GM12878 (cell line): ENCODE results near the gene LIN7B. TPM values are rescaled to one million over a fixed set of nuclear protein-coding genes. Genes with fewer than 3 reads are reported as not detected.

Experiments used
- ATAC-seq: fragments of 200-7000 bp; cut with Tn5 transposase; 3 replicates; pipeline ENCODE4 v1.9.1; 2020; ENCODE audit warnings: mild to moderate bottlenecking, moderate library complexity
- BruUV-seq: library from RNA; stranded (reverse); fragments of 400-500 nt; replicated peaks from 2 replicates; lab custom pipeline; 2021; lab: Mats Ljungman, UMichigan
- CTCF ChIA-PET: fragments of 300-600 bp; sonication (Branson Sonifier 250); formaldehyde crosslinking; extraction: SDS; loops from one replicate; lab custom pipeline; 2021; ENCODE audit warnings: inconsistent platforms; lab: Yijun Ruan, JAX
- POLR2A ChIA-PET: fragments of 350-600 bp; formaldehyde crosslinking; extraction: SDS; loops from one replicate; lab custom pipeline; 2021; ENCODE audit warnings: inconsistent platforms; lab: Charles Lee
- RAD21 ChIA-PET: fragments of 300-600 bp; sonication (Branson Sonifier 250); formaldehyde crosslinking; loops from one replicate; lab custom pipeline; 2023; ENCODE audit warnings: antibody characterized with exemption; ENCODE audit not compliant: unreplicated experiment; lab: Charles Lee
- SMC1A ChIA-PET: fragments of 300-600 bp; sonication (Branson Sonifier 250); formaldehyde crosslinking; loops from one replicate; lab custom pipeline; 2023; ENCODE audit not compliant: unreplicated experiment, uncharacterized antibody; lab: Charles Lee
- DNase-seq: peaks from one replicate; pipeline ENCODE4 v3.0.0-alpha.2; 2011; ENCODE audit warnings: low read depth, low spot score
- FAIRE-seq: peaks from 3 replicates; lab custom pipeline; 2011; peaks lifted over from hg19 to GRCh38; lab: Jason Lieb, UNC
- H2AFZ ChIP-seq: 2 replicates; pipeline ENCODE4 v1.6.0; 2011; ENCODE audit warnings: low read depth, low read length, control low read depth; ENCODE audit not compliant: control insufficient read depth
- H3K27ac ChIP-seq: 2 replicates; pipeline ENCODE4 v1.5.1; 2011; ENCODE audit warnings: control low read depth; ENCODE audit not compliant: control insufficient read depth, insufficient read depth
- H3K27me3 ChIP-seq, 2 experiments: replicated peaks in 1 of 2; 2 replicates each; pipeline versions ENCODE4 v1.6.0 to v1.6.1; 2011; ENCODE audit warnings: low read length in 1 of 2; ENCODE audit not compliant: control insufficient read depth in 2 of 2, insufficient read depth in 2 of 2
- H3K36me3 ChIP-seq, 2 experiments: 2 replicates each; pipeline ENCODE4 v1.5.1; 2011; ENCODE audit warnings: low read length in 1 of 2; ENCODE audit not compliant: control insufficient read depth in 2 of 2, insufficient read depth in 2 of 2
- H3K4me1 ChIP-seq: 2 replicates; pipeline ENCODE4 v1.6.1; 2011; ENCODE audit warnings: mild to moderate bottlenecking, low read length, moderate library complexity, mixed read lengths; ENCODE audit not compliant: control insufficient read depth, insufficient read depth
- H3K4me2 ChIP-seq: 2 replicates; pipeline ENCODE4 v1.6.0; 2011; ENCODE audit warnings: control low read depth; ENCODE audit not compliant: control insufficient read depth, insufficient read depth
- H3K4me3 ChIP-seq: fragments of 200-600 bp; sonication (generic); 2 replicates; pipeline ENCODE4 v1.5.1; 2016
- H3K79me2 ChIP-seq: 2 replicates; pipeline ENCODE4 v1.6.0; 2011; ENCODE audit warnings: low read length; ENCODE audit not compliant: control insufficient read depth, insufficient read depth
- H3K9ac ChIP-seq: 2 replicates; pipeline ENCODE4 v1.8.0; 2011; ENCODE audit warnings: low read length, control low read depth, mixed read lengths; ENCODE audit not compliant: control insufficient read depth, insufficient read depth
- H3K9me3 ChIP-seq: replicated peaks from 3 replicates; pipeline ENCODE4 v1.5.1; 2011; ENCODE audit warnings: mild to moderate bottlenecking, low read length; ENCODE audit not compliant: control insufficient read depth, insufficient read depth
- H4K20me1 ChIP-seq: 2 replicates; pipeline ENCODE4 v1.6.0; 2011; ENCODE audit not compliant: control insufficient read depth, insufficient read depth
- ASH2L ChIP-seq: fragments of 300-600, 200-600 bp; sonication (generic); IDR thresholded peaks from 2 replicates; pipeline ENCODE4 v1.6.1; 2017; ENCODE audit warnings: low read depth, mild to moderate bottlenecking, borderline replicate concordance
- EGR1 ChIP-seq, 2 experiments: IDR thresholded peaks; 1 replicate in 1 of 2; 2 replicates in 1 of 2; pipeline ENCODE4 v1.6.1; 2011 to 2012; ENCODE audit warnings: low read depth in 2 of 2, low read length in 2 of 2, borderline replicate concordance in 1 of 2, mild to moderate bottlenecking in 1 of 2, moderate library complexity in 1 of 2
- HDGF ChIP-seq: fragments of 450-650 bp; IDR thresholded peaks from 2 replicates; pipeline ENCODE4 v1.6.1; 2016; ENCODE audit warnings: antibody characterized with exemption
- IKZF1 ChIP-seq: fragments of 450-650 bp; conservative IDR thresholded peaks from 2 replicates; pipeline ENCODE4 v1.6.1; 2017; ENCODE audit warnings: antibody characterized with exemption, mild to moderate bottlenecking
- MXI1 ChIP-seq: fragments of 150-350 bp; IDR thresholded peaks from 2 replicates; pipeline ENCODE4 v1.6.1; 2011; ENCODE audit warnings: low read depth, mild to moderate bottlenecking, inconsistent platforms, low read length, improper control_type of control experiment
- PAX8 ChIP-seq: fragments of 450-650 bp; IDR thresholded peaks from 2 replicates; pipeline ENCODE4 v1.6.1; 2017; ENCODE audit warnings: mild to moderate bottlenecking, moderate library complexity
- RBBP5 ChIP-seq: fragments of 200-600 bp; sonication (generic); conservative IDR thresholded peaks from 2 replicates; pipeline ENCODE4 v1.6.1; 2016
- SIN3A ChIP-seq: IDR thresholded peaks from 2 replicates; pipeline ENCODE4 v1.6.1; 2012; ENCODE audit warnings: low read depth, low read length, improper control_type of control experiment
- STAT1 ChIP-seq: fragments of 450-650 bp; conservative IDR thresholded peaks from 2 replicates; pipeline ENCODE4 v1.6.1; 2014; ENCODE audit warnings: antibody characterized with exemption, mild to moderate bottlenecking
- ZBED1 ChIP-seq: IDR thresholded peaks from 2 replicates; pipeline ENCODE4 v1.6.1; 2016; ENCODE audit warnings: borderline replicate concordance
- WGBS: methylation state at CpG from one replicate; pipeline ENCODE4 v1.1.6; 2016; ENCODE audit warnings: low lambda C conversion rate; ENCODE audit not compliant: insufficient replicate concordance, insufficient coverage; ENCODE audit errors: missing lambda C conversion rate; 5-methylcytosine and 5-hydroxymethylcytosine counted together
- in situ Hi-C: fragments of 300-500 bp; cut with MboI; formaldehyde crosslinking; loops from 9 replicates; pipeline ENCODE4 v1.14.3; 2018; ENCODE audit warnings: mixed read lengths
- intact Hi-C: fragments of 100-400 bp; cut with micrococcal nuclease; formaldehyde crosslinking; loops from one replicate; pipeline ENCODE4 v1.14.2; 2022; ENCODE audit not compliant: unreplicated experiment
- polyA plus RNA-seq, 11 experiments: library from polyadenylated mRNA; depleted of rRNA in 4 of 11; unstranded in 6 of 11; stranded (reverse) in 5 of 11; fragments of >200 nt; fragmentation: Nextera tagmentation in 4 of 11; fragmentation: Illumina TruSeq in 1 of 11; extraction: Ambion mirVana in 4 of 11; extraction: Trizol in 1 of 11; gene quantifications; 1 replicate in 1 of 11; 2 replicates in 10 of 11; pipeline versions ENCODE4 v1.2.1 to v1.2.3, GENCODE V29; 2011 to 2016; ENCODE audit warnings: inconsistent platforms in 2 of 11, missing spikeins in 2 of 11, low read depth in 1 of 11
- total RNA-seq, 4 experiments: library from RNA; depleted of rRNA in 3 of 4; stranded (reverse); fragments of >200 nt in 3 of 4; fragmentation: Illumina TruSeq in 1 of 4; extraction: Trizol in 1 of 4; gene quantifications; 2 replicates each; pipeline versions ENCODE4 v1.2.1 to v1.2.3, GENCODE V29; 2013 to 2021
- TF ChIP-seq, protein P1 (sequence below): fragments of 450-650 bp; IDR thresholded peaks from 2 replicates; pipeline ENCODE4 v1.6.1; 2017; ENCODE audit warnings: mild to moderate bottlenecking, moderate library complexity
- TF ChIP-seq, protein P2 (sequence below): fragments of 450-650 bp; IDR thresholded peaks from 2 replicates; pipeline ENCODE4 v1.6.1; 2016; ENCODE audit warnings: mild to moderate bottlenecking
- TF ChIP-seq, protein P3 (sequence below): IDR thresholded peaks from 2 replicates; pipeline ENCODE4 v1.6.1; 2011; ENCODE audit warnings: mild to moderate bottlenecking, low read depth, low read length, moderate library complexity; ENCODE audit not compliant: insufficient replicate concordance
- TF ChIP-seq, protein P4 (sequence below): fragments of 450-650 bp; IDR thresholded peaks from 2 replicates; pipeline ENCODE4 v1.6.1; 2016; ENCODE audit warnings: mild to moderate bottlenecking

LIN7B gene
- total and polyA plus RNA-seq, 10 of the 15 experiments (the other 5 are each of a cell fraction or from before 2014, with no cell fraction given): 0.15 to 3.5 (median 1.6) TPM; not detected in 2

DNA sequence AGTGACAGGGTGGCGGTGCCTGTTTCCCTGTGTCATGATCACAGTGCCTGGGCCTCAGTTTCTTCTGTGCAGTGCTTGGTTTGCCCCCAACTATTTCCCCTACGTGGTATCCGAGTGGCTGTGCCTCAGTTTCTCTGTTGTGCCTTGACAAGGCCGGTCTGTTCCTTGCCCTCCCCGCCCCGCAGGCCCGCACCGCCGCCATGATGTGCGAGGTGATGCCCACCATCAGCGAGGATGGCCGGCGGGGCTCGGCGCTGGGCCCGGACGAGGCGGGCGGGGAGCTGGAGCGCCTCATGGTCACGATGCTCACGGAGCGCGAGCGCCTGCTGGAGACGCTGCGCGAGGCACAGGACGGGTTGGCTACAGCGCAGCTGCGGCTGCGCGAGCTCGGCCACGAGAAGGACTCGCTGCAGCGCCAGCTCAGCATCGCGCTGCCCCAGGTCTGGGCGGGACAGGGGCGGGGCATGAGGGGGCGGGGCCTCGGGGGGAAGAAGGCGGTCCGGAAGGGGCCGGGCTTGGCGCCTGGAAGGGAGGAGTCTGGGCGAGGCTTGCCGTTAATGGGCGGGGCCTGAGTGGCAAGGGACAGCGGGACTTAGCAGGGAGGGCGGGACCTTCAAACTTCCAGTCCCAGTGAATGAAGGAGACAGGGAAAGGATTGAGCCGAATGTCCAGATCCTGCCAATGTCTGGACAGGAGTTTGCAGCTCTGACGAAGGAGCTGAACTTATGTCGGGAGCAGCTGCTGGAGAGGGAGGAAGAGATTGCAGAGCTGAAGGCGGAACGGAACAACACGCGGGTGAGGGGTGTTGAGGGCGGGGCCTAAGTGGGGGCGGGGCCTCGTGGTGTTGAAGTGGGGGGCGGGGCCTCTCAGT lies 13.7 kb downstream of the LIN7B start:
- 14% methylated on average over 46 of the region's 63 CpGs for WGBS
- DNase-seq: peak; percentile 83
- Histone ChIP-seq H2AFZ (peak overlapping the region; percentile 92), H3K27me3 (no peaks in the 10 kb centered on the region), H3K4me3 (peak overlapping the region; percentile 59; the same call in 1 of the 2 replicates), H3K4me2 (peak overlapping the region; percentile 52; the same call in 1 of the 2 replicates), H3K9ac (no peak overlapping the region), H4K20me1 (no peaks in the 10 kb centered on the region), H3K27ac (no peak overlapping the region), H3K36me3 (no peaks in the 10 kb centered on the region), H3K9me3 (no peaks in the 10 kb centered on the region; the same call in 2 of the 3 replicates), H3K4me1 (peaks cover 3% of the 10 kb centered on the region; the same call in 1 of the 2 replicates), H3K79me2 (no peaks in the 10 kb centered on the region)
- POLR2A ChIA-PET: interaction anchor here (0.6 to 1.4 kb wide), 8 partner anchors 10 to 536 kb away, joined by 3 to 6 read pairs (median 4); partner anchors contain the start of gene LIN7B
- FAIRE-seq: peak; percentile 87
- in situ Hi-C loops: no loop called here
- RAD21 ChIA-PET: interaction anchor here (0.6 to 1.4 kb wide), 5 partner anchors 13 to 81 kb away, joined by 3 to 7 read pairs (median 4); partner anchors contain the start of gene LIN7B
- CTCF ChIA-PET: interaction anchor here (0.6 to 2.2 kb wide), 6 partner anchors 14 to 135 kb away, joined by 3 to 13 read pairs (median 4); partner anchors contain the start of genes GYS1, LIN7B and RUVBL2
- ATAC-seq: peak; percentile 99
- SMC1A ChIA-PET: interaction anchor here (0.8 kb wide), 1 partner anchor 30 kb away, joined by 3 read pairs; no protein-coding TSS in a partner anchor
- no TSS peak for BruUV-seq
- intact Hi-C loops: no loop called here
- TF ChIP-seq SIN3A (peak; percentile 90), PAX8 (no peak), MXI1 (peak; percentile 50), STAT1 (0 out of 2 replicates have a peak, but pooled peaks have one; percentile 20), HDGF (peak; percentile 46; the same call in 1 of the 2 replicates), ZBED1 (no peak), IKZF1 (peak; percentile 54), RBBP5 (no peak), ASH2L (no peak), EGR1 (IDR thresholded peaks at IDR 0.05; ENCODE audit: borderline replicate concordance in 1 of 2, low read depth in 2 of 2, low read length in 2 of 2) (0 out of 3 replicates have a peak, but pooled peaks of 1 of the 2 experiments have one; percentile 24)
- TF ChIP-seq, protein P1, sequence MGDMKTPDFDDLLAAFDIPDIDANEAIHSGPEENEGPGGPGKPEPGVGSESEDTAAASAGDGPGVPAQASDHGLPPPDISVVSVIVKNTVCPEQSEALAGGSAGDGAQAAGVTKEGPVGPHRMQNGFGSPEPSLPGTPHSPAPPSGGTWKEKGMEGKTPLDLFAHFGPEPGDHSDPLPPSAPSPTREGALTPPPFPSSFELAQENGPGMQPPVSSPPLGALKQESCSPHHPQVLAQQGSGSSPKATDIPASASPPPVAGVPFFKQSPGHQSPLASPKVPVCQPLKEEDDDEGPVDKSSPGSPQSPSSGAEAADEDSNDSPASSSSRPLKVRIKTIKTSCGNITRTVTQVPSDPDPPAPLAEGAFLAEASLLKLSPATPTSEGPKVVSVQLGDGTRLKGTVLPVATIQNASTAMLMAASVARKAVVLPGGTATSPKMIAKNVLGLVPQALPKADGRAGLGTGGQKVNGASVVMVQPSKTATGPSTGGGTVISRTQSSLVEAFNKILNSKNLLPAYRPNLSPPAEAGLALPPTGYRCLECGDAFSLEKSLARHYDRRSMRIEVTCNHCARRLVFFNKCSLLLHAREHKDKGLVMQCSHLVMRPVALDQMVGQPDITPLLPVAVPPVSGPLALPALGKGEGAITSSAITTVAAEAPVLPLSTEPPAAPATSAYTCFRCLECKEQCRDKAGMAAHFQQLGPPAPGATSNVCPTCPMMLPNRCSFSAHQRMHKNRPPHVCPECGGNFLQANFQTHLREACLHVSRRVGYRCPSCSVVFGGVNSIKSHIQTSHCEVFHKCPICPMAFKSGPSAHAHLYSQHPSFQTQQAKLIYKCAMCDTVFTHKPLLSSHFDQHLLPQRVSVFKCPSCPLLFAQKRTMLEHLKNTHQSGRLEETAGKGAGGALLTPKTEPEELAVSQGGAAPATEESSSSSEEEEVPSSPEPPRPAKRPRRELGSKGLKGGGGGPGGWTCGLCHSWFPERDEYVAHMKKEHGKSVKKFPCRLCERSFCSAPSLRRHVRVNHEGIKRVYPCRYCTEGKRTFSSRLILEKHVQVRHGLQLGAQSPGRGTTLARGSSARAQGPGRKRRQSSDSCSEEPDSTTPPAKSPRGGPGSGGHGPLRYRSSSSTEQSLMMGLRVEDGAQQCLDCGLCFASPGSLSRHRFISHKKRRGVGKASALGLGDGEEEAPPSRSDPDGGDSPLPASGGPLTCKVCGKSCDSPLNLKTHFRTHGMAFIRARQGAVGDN: peak; percentile 99
- TF ChIP-seq, protein P2, sequence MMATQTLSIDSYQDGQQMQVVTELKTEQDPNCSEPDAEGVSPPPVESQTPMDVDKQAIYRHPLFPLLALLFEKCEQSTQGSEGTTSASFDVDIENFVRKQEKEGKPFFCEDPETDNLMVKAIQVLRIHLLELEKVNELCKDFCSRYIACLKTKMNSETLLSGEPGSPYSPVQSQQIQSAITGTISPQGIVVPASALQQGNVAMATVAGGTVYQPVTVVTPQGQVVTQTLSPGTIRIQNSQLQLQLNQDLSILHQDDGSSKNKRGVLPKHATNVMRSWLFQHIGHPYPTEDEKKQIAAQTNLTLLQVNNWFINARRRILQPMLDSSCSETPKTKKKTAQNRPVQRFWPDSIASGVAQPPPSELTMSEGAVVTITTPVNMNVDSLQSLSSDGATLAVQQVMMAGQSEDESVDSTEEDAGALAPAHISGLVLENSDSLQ: peak; percentile 84
- TF ChIP-seq, protein P3, sequence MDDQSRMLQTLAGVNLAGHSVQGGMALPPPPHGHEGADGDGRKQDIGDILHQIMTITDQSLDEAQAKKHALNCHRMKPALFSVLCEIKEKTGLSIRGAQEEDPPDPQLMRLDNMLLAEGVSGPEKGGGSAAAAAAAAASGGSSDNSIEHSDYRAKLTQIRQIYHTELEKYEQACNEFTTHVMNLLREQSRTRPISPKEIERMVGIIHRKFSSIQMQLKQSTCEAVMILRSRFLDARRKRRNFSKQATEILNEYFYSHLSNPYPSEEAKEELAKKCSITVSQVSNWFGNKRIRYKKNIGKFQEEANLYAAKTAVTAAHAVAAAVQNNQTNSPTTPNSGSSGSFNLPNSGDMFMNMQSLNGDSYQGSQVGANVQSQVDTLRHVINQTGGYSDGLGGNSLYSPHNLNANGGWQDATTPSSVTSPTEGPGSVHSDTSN: peak; percentile 42
- TF ChIP-seq, protein P4, sequence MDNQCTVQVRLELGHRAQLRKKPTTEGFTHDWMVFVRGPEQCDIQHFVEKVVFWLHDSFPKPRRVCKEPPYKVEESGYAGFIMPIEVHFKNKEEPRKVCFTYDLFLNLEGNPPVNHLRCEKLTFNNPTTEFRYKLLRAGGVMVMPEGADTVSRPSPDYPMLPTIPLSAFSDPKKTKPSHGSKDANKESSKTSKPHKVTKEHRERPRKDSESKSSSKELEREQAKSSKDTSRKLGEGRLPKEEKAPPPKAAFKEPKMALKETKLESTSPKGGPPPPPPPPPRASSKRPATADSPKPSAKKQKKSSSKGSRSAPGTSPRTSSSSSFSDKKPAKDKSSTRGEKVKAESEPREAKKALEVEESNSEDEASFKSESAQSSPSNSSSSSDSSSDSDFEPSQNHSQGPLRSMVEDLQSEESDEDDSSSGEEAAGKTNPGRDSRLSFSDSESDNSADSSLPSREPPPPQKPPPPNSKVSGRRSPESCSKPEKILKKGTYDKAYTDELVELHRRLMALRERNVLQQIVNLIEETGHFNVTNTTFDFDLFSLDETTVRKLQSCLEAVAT: no peak
